T-helper 17 cell (primary cell): ENCODE data around the gene KCTD19. TPM values are rescaled to one million over a fixed set of nuclear protein-coding genes. Genes with fewer than 3 reads are reported as not detected.
A peak's percentile ranks its signal among the peaks of the same experiment; 100 is the strongest.

Experiments
- ATAC-seq: fragments of 150-1000 bp; cut with Tn5 transposase; 2 replicates; pipeline ENCODE4 v1.10.0; 2021; ENCODE audit warnings: mild to moderate bottlenecking, moderate library complexity
- DNase-seq, 3 donors: peaks; one replicate each; pipeline versions ENCODE4 v3.0.0 to v3.0.0-alpha.2; 2020 to 2021
- H3K9me3 ChIP-seq: one replicate; pipeline ENCODE4 v1.7.0; 2013; ENCODE audit warnings: low read length, mild to moderate bottlenecking; ENCODE audit not compliant: control insufficient read depth, poor library complexity, severe bottlenecking
- H3K27ac Mint-ChIP-seq: one replicate; pipeline ENCODE4 v1.8.0; 2022; ENCODE audit warnings: mild to moderate bottlenecking, moderate library complexity, mixed read lengths
- H3K27me3 Mint-ChIP-seq: one replicate; pipeline ENCODE4 v1.8.0; 2022; ENCODE audit warnings: mixed read lengths
- H3K36me3 Mint-ChIP-seq: one replicate; pipeline ENCODE4 v1.8.0; 2022; ENCODE audit warnings: low read depth, mixed read lengths
- H3K4me1 Mint-ChIP-seq: one replicate; pipeline ENCODE4 v1.8.0; 2022; ENCODE audit warnings: mild to moderate bottlenecking, mixed read lengths
- H3K4me3 Mint-ChIP-seq: one replicate; pipeline ENCODE4 v1.8.0; 2022; ENCODE audit warnings: mild to moderate bottlenecking, moderate library complexity, mixed read lengths
- total RNA-seq, 4 donors: library from RNA in 2 of 4; stranded (reverse) in 2 of 4; gene quantifications; one replicate each; pipeline ENCODE4 v1.2.3 and lab custom pipeline; 2022 to 2026

The KCTD19 gene
- total RNA-seq, 2 donors from 2014 or later = not detected

- DNase-seq = no peak
- no peak overlapping the region for H3K4me3 Mint-ChIP-seq
- H3K27ac Mint-ChIP-seq = no peak overlapping the region
- peaks cover 4% of the 10 kb centered on the region for H3K36me3 Mint-ChIP-seq
- peaks cover 13% of the 10 kb centered on the region for H3K4me1 Mint-ChIP-seq
- ATAC-seq = no peak
- no peaks in the 10 kb centered on the region for H3K27me3 Mint-ChIP-seq
- H3K9me3 ChIP-seq = no peaks in the 10 kb centered on the region
Measured at GRCh38 chr16:67275321-67275720, 51.2 kb downstream of the KCTD19 start.

GRCh38 chr16:67271446-67271845 is 55.1 kb downstream of the KCTD19 start:
- no peak for ATAC-seq
- no peaks in the 10 kb centered on the region for H3K27me3 Mint-ChIP-seq
- no peak overlapping the region for H3K27ac Mint-ChIP-seq
- no peaks in the 10 kb centered on the region for H3K9me3 ChIP-seq
- DNase-seq = no peak
- H3K4me3 Mint-ChIP-seq = no peak overlapping the region
- H3K4me1 Mint-ChIP-seq = peaks cover 2% of the 10 kb centered on the region
- H3K36me3 Mint-ChIP-seq = peaks cover 1% of the 10 kb centered on the region

GRCh38 chr16:67270931-67271338 is 55.6 kb downstream of the KCTD19 start:
- DNase-seq = no peak
- H3K9me3 ChIP-seq = no peaks in the 10 kb centered on the region
- H3K27ac Mint-ChIP-seq = no peak overlapping the region
- no peaks in the 10 kb centered on the region for H3K27me3 Mint-ChIP-seq
- no peak for ATAC-seq
- no peaks in the 10 kb centered on the region for H3K4me1 Mint-ChIP-seq
- H3K4me3 Mint-ChIP-seq = no peak overlapping the region
- no peaks in the 10 kb centered on the region for H3K36me3 Mint-ChIP-seq

GRCh38 chr16:67269766-67270165 is 56.8 kb downstream of the KCTD19 start:
- Mint-ChIP-seq H3K4me1 (no peaks in the 10 kb centered on the region), H3K27ac (no peak overlapping the region)
- DNase-seq = no peak

GRCh38 chr16:67268136-67268579 is 58.4 kb downstream of the KCTD19 start:
- ATAC-seq = no peak

More at GRCh38 chr16:67269766-67270165, 56.8 kb downstream of the KCTD19 start:
- H3K27me3 Mint-ChIP-seq = no peaks in the 10 kb centered on the region
- no peaks in the 10 kb centered on the region for H3K36me3 Mint-ChIP-seq
- no peak for ATAC-seq
- H3K9me3 ChIP-seq = no peaks in the 10 kb centered on the region
- no peak overlapping the region for H3K4me3 Mint-ChIP-seq

GRCh38 chr16:67265834-67266233 is 60.7 kb downstream of the KCTD19 start:
- H3K4me1 Mint-ChIP-seq = peaks cover 3% of the 10 kb centered on the region
- H3K4me3 Mint-ChIP-seq = no peak overlapping the region
- H3K27ac Mint-ChIP-seq = no peak overlapping the region
- peaks cover 8% of the 10 kb centered on the region for H3K36me3 Mint-ChIP-seq
- ATAC-seq = no peak
- no peak for DNase-seq
- no peaks in the 10 kb centered on the region for H3K9me3 ChIP-seq
- H3K27me3 Mint-ChIP-seq = peaks cover 31% of the 10 kb centered on the region

More at GRCh38 chr16:67268136-67268579, 58.4 kb downstream of the KCTD19 start:
- H3K27me3 Mint-ChIP-seq = peaks cover 12% of the 10 kb centered on the region
- no peak for DNase-seq
- no peaks in the 10 kb centered on the region for H3K9me3 ChIP-seq
- no peak overlapping the region for H3K4me3 Mint-ChIP-seq
- peaks cover 2% of the 10 kb centered on the region for H3K36me3 Mint-ChIP-seq
- H3K27ac Mint-ChIP-seq = no peak overlapping the region
- H3K4me1 Mint-ChIP-seq = peaks cover 1% of the 10 kb centered on the region

- Mint-ChIP-seq H3K36me3 (peaks cover 8% of the 10 kb centered on the region), H3K27me3 (peaks cover 31% of the 10 kb centered on the region), H3K4me1 (peaks cover 6% of the 10 kb centered on the region), H3K27ac (no peak overlapping the region), H3K4me3 (no peak overlapping the region)
- no peak for ATAC-seq
- H3K9me3 ChIP-seq = no peaks in the 10 kb centered on the region
- no peak for DNase-seq
Measured at GRCh38 chr16:67264866-67265265, 61.7 kb downstream of the KCTD19 start.

GRCh38 chr16:67264277-67264676 is 62.3 kb downstream of the KCTD19 start:
- Mint-ChIP-seq H3K4me1 (peaks cover 6% of the 10 kb centered on the region), H3K36me3 (peaks cover 8% of the 10 kb centered on the region), H3K4me3 (no peak overlapping the region), H3K27me3 (peaks cover 31% of the 10 kb centered on the region), H3K27ac (no peak overlapping the region)
- ATAC-seq (no peak), DNase-seq (no peak)
- no peaks in the 10 kb centered on the region for H3K9me3 ChIP-seq

- H3K4me1 Mint-ChIP-seq = peaks cover 6% of the 10 kb centered on the region
- H3K27me3 Mint-ChIP-seq = peaks cover 31% of the 10 kb centered on the region
- no peak for DNase-seq
- peaks cover 8% of the 10 kb centered on the region for H3K36me3 Mint-ChIP-seq
- ATAC-seq = no peak
- H3K27ac Mint-ChIP-seq = no peak overlapping the region
- no peaks in the 10 kb centered on the region for H3K9me3 ChIP-seq
- no peak overlapping the region for H3K4me3 Mint-ChIP-seq
Measured at GRCh38 chr16:67263201-67263600, 63.3 kb downstream of the KCTD19 start.

GRCh38 chr16:67260426-67261063 is 66.0 kb downstream of the KCTD19 start:
- H3K27me3 Mint-ChIP-seq = peaks cover 40% of the 10 kb centered on the region
- H3K27ac Mint-ChIP-seq = no peak overlapping the region
- DNase-seq = no peak
- no peaks in the 10 kb centered on the region for H3K9me3 ChIP-seq
- no peak overlapping the region for H3K4me3 Mint-ChIP-seq
- ATAC-seq = peak; percentile 51
- peaks cover 6% of the 10 kb centered on the region for H3K4me1 Mint-ChIP-seq
- H3K36me3 Mint-ChIP-seq = peaks cover 11% of the 10 kb centered on the region

GRCh38 chr16:67259705-67260104 is 66.8 kb downstream of the KCTD19 start:
- H3K27me3 Mint-ChIP-seq = peaks cover 40% of the 10 kb centered on the region
- H3K4me1 Mint-ChIP-seq = peaks cover 6% of the 10 kb centered on the region
- ATAC-seq (no peak), DNase-seq (no peak)
- H3K36me3 Mint-ChIP-seq = peaks cover 11% of the 10 kb centered on the region
- H3K27ac Mint-ChIP-seq = no peak overlapping the region
- no peak overlapping the region for H3K4me3 Mint-ChIP-seq
- no peaks in the 10 kb centered on the region for H3K9me3 ChIP-seq

- Mint-ChIP-seq H3K36me3 (peaks cover 10% of the 10 kb centered on the region), H3K4me1 (peaks cover 6% of the 10 kb centered on the region), H3K27me3 (peaks cover 29% of the 10 kb centered on the region), H3K4me3 (no peak overlapping the region), H3K27ac (peak overlapping the region; percentile 41)
- DNase-seq (no peak), ATAC-seq (no peak)
- no peaks in the 10 kb centered on the region for H3K9me3 ChIP-seq
Measured at GRCh38 chr16:67258161-67258835, 68.2 kb downstream of the KCTD19 start.

GRCh38 chr16:67257486-67258160 is 68.9 kb downstream of the KCTD19 start:
- DNase-seq (no peak), ATAC-seq (no peak)
- Mint-ChIP-seq H3K27ac (peak overlapping the region; percentile 41), H3K27me3 (peaks cover 23% of the 10 kb centered on the region), H3K36me3 (peaks cover 3% of the 10 kb centered on the region), H3K4me3 (no peak overlapping the region), H3K4me1 (peaks cover 3% of the 10 kb centered on the region)
- H3K9me3 ChIP-seq = no peaks in the 10 kb centered on the region
